A549 treated with CpdA at 1 μM for 4 hours (cell line): ENCODE measurements around the gene NPAS3. TPM values are rescaled to one million over a fixed set of nuclear protein-coding genes. Genes with fewer than 3 reads are reported as not detected.

Source experiments
- total RNA-seq: library from RNA; stranded (reverse); fragments of 200-300 nt; extraction: Qiagen RNA extraction; gene quantifications from 5 replicates; pipeline ENCODE4 v1.2.3, GENCODE V29; 2022; ENCODE audit warnings: low read depth

NPAS3 gene
- total RNA-seq, result not detected in 5 replicates

GRCh38 chr14:32938719-32939253, at the start of gene NPAS3:
Gene NPAS3 (plus strand): TSS chr14:32938879.

